D341Med (cell line): ENCODE results near the gene CLIC1.
"Not testable (repeated sequence)": the region's sequence is repeated elsewhere in the genome, so short reads cannot be mapped to it uniquely, and the experiment has no call there.

ENCODE experiments used
- DNase-seq: peaks from one replicate; pipeline ENCODE4 v3.0.0; 2012; ENCODE audit warnings: low spot score

The CLIC1 gene

GRCh38 chr6:31722173-31722572, 14.2 kb downstream of the CLIC1 start:
- no peak for DNase-seq

- DNase-seq, result no peak
Observed at GRCh38 chr6:31721351-31722020, 14.8 kb downstream of the CLIC1 start, which contains the start of gene LY6G6C. Gene LY6G6C, minus strand, starts transcription at chr6:31721746. Its CDS starts 67 bp downstream, at chr6:31721679.

GRCh38 chr6:31720196-31720770, 16.0 kb downstream of the CLIC1 start:
- no peak for DNase-seq

GRCh38 chr6:31719001-31719400, 17.3 kb downstream of the CLIC1 start:
- DNase-seq, result no peak

GRCh38 chr6:31718265-31718664, 18.1 kb downstream of the CLIC1 start:
- DNase-seq, result no peak

GRCh38 chr6:31717499-31718222, 18.7 kb downstream of the CLIC1 start:
- DNase-seq, result no peak

- DNase-seq, result no peak
Observed at GRCh38 chr6:31715022-31715958, 21.0 kb downstream of the CLIC1 start, which contains the start of gene LY6G6D. Gene LY6G6D, plus strand, starts transcription at chr6:31715348. Its CDS starts 8 bp downstream, at chr6:31715356.

GRCh38 chr6:31713991-31714684, 22.2 kb downstream of the CLIC1 start:
- DNase-seq, result no peak

- no peak for DNase-seq
Observed at GRCh38 chr6:31713465-31713864, 22.9 kb downstream of the CLIC1 start.

GRCh38 chr6:31712296-31712695, 24.0 kb downstream of the CLIC1 start:
- DNase-seq, result no peak

- no peak for DNase-seq
Observed at GRCh38 chr6:31711233-31711632, 25.1 kb downstream of the CLIC1 start.

GRCh38 chr6:31710523-31711219, 25.7 kb downstream of the CLIC1 start:
- no peak for DNase-seq

- DNase-seq, result not testable (repeated sequence)
Observed at GRCh38 chr6:31709157-31709556, 27.2 kb downstream of the CLIC1 start.

GRCh38 chr6:31708224-31708623, 28.1 kb downstream of the CLIC1 start:
- DNase-seq, result no peak

GRCh38 chr6:31707701-31708100, 28.6 kb downstream of the CLIC1 start:
- no peak for DNase-seq

- no peak for DNase-seq
Observed at GRCh38 chr6:31706599-31706998, 29.7 kb downstream of the CLIC1 start, which contains the start of gene LY6G6F. Gene LY6G6F, plus strand, starts transcription at chr6:31706866. Its CDS starts 41 bp downstream, at chr6:31706907.

GRCh38 chr6:31705931-31706330, 30.4 kb downstream of the CLIC1 start:
- DNase-seq, result no peak

GRCh38 chr6:31702819-31703716, 33.3 kb downstream of the CLIC1 start, which contains the start of gene ABHD16A:
Gene ABHD16A, minus strand, starts transcription at chr6:31703324. Its CDS starts 43 bp downstream, at chr6:31703281.
- DNase-seq, result peak; percentile 99

GRCh38 chr6:31702405-31702818, 33.9 kb downstream of the CLIC1 start:
- no peak for DNase-seq
